ENCODE results near the gene RBBP8. TPM values are rescaled to one million over a fixed set of nuclear protein-coding genes. Genes with fewer than 3 reads are reported as not detected.

The RBBP8 gene
- total and polyA plus RNA-seq, 4 donors = 24.9 to 64.3 (median 32.3) TPM

DNA sequence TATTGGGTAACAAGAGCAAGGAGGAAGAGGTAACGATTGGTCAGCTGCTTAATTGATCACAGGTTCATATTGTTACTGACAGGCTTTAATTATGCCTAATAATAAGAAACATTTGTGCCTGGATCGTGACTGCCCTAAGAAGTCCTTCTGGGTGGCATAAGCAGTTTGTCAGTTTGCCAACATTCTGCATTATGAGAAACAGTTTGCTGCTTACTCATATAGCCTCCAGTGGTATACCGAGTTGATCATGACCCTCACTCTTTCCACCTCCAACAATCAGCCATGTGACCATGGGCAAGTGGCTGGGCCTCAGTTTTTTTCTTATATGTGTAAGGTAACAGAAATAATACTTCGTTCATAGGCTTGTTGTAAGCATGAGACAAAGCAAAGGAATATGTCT, 105.6 kb downstream of the RBBP8 start:
- 78 to 90% methylated on average over 4 of the region's 4 CpGs for WGBS, 2 donors
- no peaks in the 10 kb centered on the region for H3K4me1 ChIP-seq (ENCODE audit: control insufficient read depth in 5 of 5, insufficient read depth in 5 of 5, low read length in 5 of 5)
- no peaks in the 10 kb centered on the region for H3K36me3 ChIP-seq (ENCODE audit: control insufficient read depth in 4 of 4, insufficient read depth in 4 of 4, low read length in 4 of 4)
- TF ChIP-seq, protein P1, sequence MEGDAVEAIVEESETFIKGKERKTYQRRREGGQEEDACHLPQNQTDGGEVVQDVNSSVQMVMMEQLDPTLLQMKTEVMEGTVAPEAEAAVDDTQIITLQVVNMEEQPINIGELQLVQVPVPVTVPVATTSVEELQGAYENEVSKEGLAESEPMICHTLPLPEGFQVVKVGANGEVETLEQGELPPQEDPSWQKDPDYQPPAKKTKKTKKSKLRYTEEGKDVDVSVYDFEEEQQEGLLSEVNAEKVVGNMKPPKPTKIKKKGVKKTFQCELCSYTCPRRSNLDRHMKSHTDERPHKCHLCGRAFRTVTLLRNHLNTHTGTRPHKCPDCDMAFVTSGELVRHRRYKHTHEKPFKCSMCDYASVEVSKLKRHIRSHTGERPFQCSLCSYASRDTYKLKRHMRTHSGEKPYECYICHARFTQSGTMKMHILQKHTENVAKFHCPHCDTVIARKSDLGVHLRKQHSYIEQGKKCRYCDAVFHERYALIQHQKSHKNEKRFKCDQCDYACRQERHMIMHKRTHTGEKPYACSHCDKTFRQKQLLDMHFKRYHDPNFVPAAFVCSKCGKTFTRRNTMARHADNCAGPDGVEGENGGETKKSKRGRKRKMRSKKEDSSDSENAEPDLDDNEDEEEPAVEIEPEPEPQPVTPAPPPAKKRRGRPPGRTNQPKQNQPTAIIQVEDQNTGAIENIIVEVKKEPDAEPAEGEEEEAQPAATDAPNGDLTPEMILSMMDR (IDR thresholded peaks at IDR 0.05; ENCODE audit: control extremely low read depth, extremely low read depth) = no peak
- H3K9me3 ChIP-seq (ENCODE audit: control insufficient read depth in 4 of 4, insufficient read depth in 3 of 4, low read length in 3 of 4) = peaks cover 0 to 2% (median 0%) of the 10 kb centered on the region in 4 donors
- no peak for ATAC-seq (ENCODE audit: insufficient read depth, low FRiP score)
- no peak for DNase-seq
- H3K9ac ChIP-seq (ENCODE audit: insufficient read depth in 1 of 2, low read length in 2 of 2) = no peak overlapping the region
- no peak overlapping the region for H3K4me3 ChIP-seq
- no peaks in the 10 kb centered on the region for H3K27me3 ChIP-seq (ENCODE audit: control insufficient read depth in 3 of 3, insufficient read depth in 3 of 3, low read length in 2 of 3)
- no peak overlapping the region for H3K27ac ChIP-seq (ENCODE audit: low read depth in 1 of 2, low read length in 1 of 2)

GRCh38 chr18:23042133-23042532, 109.0 kb downstream of the RBBP8 start:
- ATAC-seq (ENCODE audit: insufficient read depth, low FRiP score) (no peak), DNase-seq (no peak)
- no peaks in the 10 kb centered on the region for H3K4me1 ChIP-seq (ENCODE audit: control insufficient read depth in 5 of 5, insufficient read depth in 5 of 5, low read length in 5 of 5)
- no peak overlapping the region for H3K9ac ChIP-seq (ENCODE audit: insufficient read depth in 1 of 2, low read length in 2 of 2)
- no peaks in the 10 kb centered on the region for H3K36me3 ChIP-seq (ENCODE audit: control insufficient read depth in 4 of 4, insufficient read depth in 4 of 4, low read length in 4 of 4)
- H3K27ac ChIP-seq (ENCODE audit: low read depth in 1 of 2, low read length in 1 of 2) = no peak overlapping the region
- H3K9me3 ChIP-seq (ENCODE audit: control insufficient read depth in 4 of 4, insufficient read depth in 3 of 4, low read length in 3 of 4) = peaks cover 0 to 2% (median 0%) of the 10 kb centered on the region in 4 donors
- TF ChIP-seq, protein P1 (IDR thresholded peaks at IDR 0.05; ENCODE audit: control extremely low read depth, extremely low read depth) = no peak
- no peak overlapping the region for H3K4me3 ChIP-seq
- H3K27me3 ChIP-seq (ENCODE audit: control insufficient read depth in 3 of 3, insufficient read depth in 3 of 3, low read length in 2 of 3) = no peaks in the 10 kb centered on the region

DNA sequence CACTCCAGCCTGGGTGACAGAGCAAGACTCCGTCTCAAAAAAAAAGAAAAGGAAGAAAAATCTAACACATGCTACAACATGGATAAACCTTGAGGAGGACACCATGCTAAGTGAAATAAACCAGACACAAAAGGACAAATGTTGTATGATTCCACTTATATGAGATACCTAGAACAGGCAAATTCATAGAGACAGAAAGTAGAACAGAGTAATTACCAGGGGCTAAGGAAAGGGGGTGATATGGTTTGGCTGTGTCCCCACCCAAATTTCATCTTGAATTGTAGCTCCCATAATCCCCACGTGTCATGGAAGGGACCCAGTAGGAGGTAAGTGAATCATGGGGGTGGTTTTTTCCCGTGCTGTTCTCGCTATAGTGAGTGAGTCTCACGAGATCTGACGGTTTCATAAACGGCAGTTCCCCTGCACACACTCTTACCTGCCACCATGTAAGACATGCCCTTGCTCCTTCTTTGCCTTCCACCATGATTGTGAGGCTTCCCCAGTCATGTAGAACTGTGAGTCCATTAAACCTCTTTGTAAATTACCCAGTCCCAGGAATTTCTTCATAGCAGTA, 110.8 kb downstream of the RBBP8 start:
- Histone ChIP-seq H3K27me3 (ENCODE audit: control insufficient read depth in 3 of 3, insufficient read depth in 3 of 3, low read length in 2 of 3) (no peaks in the 10 kb centered on the region), H3K9me3 (ENCODE audit: control insufficient read depth in 4 of 4, insufficient read depth in 3 of 4, low read length in 3 of 4) (peaks cover 0 to 2% (median 0%) of the 10 kb centered on the region in 4 donors), H3K9ac (ENCODE audit: insufficient read depth in 1 of 2, low read length in 2 of 2) (no peak overlapping the region), H3K27ac (ENCODE audit: low read depth in 1 of 2, low read length in 1 of 2) (no peak overlapping the region), H3K36me3 (ENCODE audit: control insufficient read depth in 4 of 4, insufficient read depth in 4 of 4, low read length in 4 of 4) (no peaks in the 10 kb centered on the region), H3K4me1 (ENCODE audit: control insufficient read depth in 5 of 5, insufficient read depth in 5 of 5, low read length in 5 of 5) (no peaks in the 10 kb centered on the region), H3K4me3 (no peak overlapping the region)
- DNase-seq (no peak), ATAC-seq (ENCODE audit: insufficient read depth, low FRiP score) (no peak)
- 93% methylated on average over 7 of the region's 7 CpGs for WGBS, 2 donors
- TF ChIP-seq, protein P1 (IDR thresholded peaks at IDR 0.05; ENCODE audit: control extremely low read depth, extremely low read depth) = no peak

Measured in lung (tissue), 12 donors.